Measurements from ENCODE around the gene PDC. TPM values are rescaled to one million over a fixed set of nuclear protein-coding genes. Genes with fewer than 3 reads are reported as not detected.
"Not testable (repeated sequence)": the region's sequence is repeated elsewhere in the genome, so short reads cannot be mapped to it uniquely, and the experiment has no call there.

Gene PDC
- total RNA-seq, 4 donors from 2014 or later, result not detected

- intact Hi-C loops (cut with DNase I), result loop anchor here (10.0 kb wide), 1 partner anchor 222 kb away; no protein-coding TSS in a partner anchor
- Histone ChIP-seq H3K4me1 (no peaks in the 10 kb centered on the region), H3K27ac (no peak overlapping the region), H3K9me3 (no peaks in the 10 kb centered on the region), H3K36me3 (no peaks in the 10 kb centered on the region), H3K27me3 (no peaks in the 10 kb centered on the region), H3K4me3 (no peak overlapping the region)
- WGBS, 2 donors, result 54 to 80% methylated on average over 4 of the region's 4 CpGs
- TF ChIP-seq, protein P1, sequence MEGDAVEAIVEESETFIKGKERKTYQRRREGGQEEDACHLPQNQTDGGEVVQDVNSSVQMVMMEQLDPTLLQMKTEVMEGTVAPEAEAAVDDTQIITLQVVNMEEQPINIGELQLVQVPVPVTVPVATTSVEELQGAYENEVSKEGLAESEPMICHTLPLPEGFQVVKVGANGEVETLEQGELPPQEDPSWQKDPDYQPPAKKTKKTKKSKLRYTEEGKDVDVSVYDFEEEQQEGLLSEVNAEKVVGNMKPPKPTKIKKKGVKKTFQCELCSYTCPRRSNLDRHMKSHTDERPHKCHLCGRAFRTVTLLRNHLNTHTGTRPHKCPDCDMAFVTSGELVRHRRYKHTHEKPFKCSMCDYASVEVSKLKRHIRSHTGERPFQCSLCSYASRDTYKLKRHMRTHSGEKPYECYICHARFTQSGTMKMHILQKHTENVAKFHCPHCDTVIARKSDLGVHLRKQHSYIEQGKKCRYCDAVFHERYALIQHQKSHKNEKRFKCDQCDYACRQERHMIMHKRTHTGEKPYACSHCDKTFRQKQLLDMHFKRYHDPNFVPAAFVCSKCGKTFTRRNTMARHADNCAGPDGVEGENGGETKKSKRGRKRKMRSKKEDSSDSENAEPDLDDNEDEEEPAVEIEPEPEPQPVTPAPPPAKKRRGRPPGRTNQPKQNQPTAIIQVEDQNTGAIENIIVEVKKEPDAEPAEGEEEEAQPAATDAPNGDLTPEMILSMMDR (IDR thresholded peaks at IDR 0.05), result no peak
- no peak for DNase-seq
These were observed 12.1 kb upstream of the PDC start for GRCh38 chr1:186473047-186473446.

- TF ChIP-seq, protein P1 (IDR thresholded peaks at IDR 0.05), result no peak
- TF ChIP-seq POLR2A (IDR thresholded peaks at IDR 0.05), result no peak
- intact Hi-C loops (cut with DNase I), result no loop called here
- no peak for DNase-seq
- no peaks in the 10 kb centered on the region for H3K36me3 ChIP-seq
- H3K27me3 ChIP-seq, result no peaks in the 10 kb centered on the region
- 55 to 78% methylated on average over 2 of the region's 2 CpGs for WGBS, 2 donors
- no peak overlapping the region for H3K27ac ChIP-seq
- H3K4me1 ChIP-seq, result no peaks in the 10 kb centered on the region
- no peaks in the 10 kb centered on the region for H3K9me3 ChIP-seq
- H3K4me3 ChIP-seq, result no peak overlapping the region
These were observed 5.0 kb upstream of the PDC start for GRCh38 chr1:186465946-186466345.

- H3K27me3 ChIP-seq, result not testable (repeated sequence)
These were observed 4.6 kb upstream of the PDC start for GRCh38 chr1:186465491-186465890.

DNA sequence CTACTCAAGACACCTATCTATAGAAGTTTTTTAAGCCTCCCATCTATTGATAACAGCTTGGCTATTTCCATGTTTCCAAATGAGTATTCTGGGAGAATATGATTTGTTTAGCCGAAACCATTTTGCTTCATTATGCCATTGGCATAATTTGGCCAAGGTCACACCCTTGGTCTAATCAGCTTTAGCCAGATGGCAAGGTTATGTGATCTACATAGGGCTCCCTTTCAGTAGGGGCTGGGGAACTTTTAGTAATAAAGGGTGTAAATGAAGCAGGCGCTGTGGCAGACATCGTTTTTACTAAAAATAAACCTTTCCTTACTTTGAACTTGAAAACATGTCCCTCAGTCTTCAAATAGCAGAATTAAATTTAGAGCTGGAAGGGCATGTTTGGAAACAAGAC, 3.0 kb upstream of the PDC start:
- 84 to 88% methylated on average over 3 of the region's 3 CpGs for WGBS, 2 donors
- Histone ChIP-seq H3K27ac (no peak overlapping the region), H3K4me1 (no peaks in the 10 kb centered on the region), H3K27me3 (no peaks in the 10 kb centered on the region), H3K36me3 (no peaks in the 10 kb centered on the region), H3K4me3 (no peak overlapping the region), H3K9me3 (no peaks in the 10 kb centered on the region)
- DNase-seq, result no peak
- TF ChIP-seq, protein P1 (IDR thresholded peaks at IDR 0.05), result no peak
- TF ChIP-seq POLR2A (IDR thresholded peaks at IDR 0.05), result no peak
- intact Hi-C loops (cut with DNase I), result no loop called here

More at GRCh38 chr1:186465491-186465890, 4.6 kb upstream of the PDC start:
- H3K4me3 ChIP-seq; DNase-seq; H3K27ac ChIP-seq; H3K9me3 ChIP-seq; H3K4me1 ChIP-seq; H3K36me3 ChIP-seq; intact Hi-C loops (cut with DNase I): not testable (repeated sequence)

- Histone ChIP-seq H3K27me3 (no peaks in the 10 kb centered on the region), H3K36me3 (no peaks in the 10 kb centered on the region), H3K4me1 (no peaks in the 10 kb centered on the region), H3K27ac (no peak overlapping the region), H3K4me3 (no peak overlapping the region), H3K9me3 (no peaks in the 10 kb centered on the region)
- intact Hi-C loops (cut with DNase I), result no loop called here
- DNase-seq, result no peak
- WGBS, 2 donors, result 84 to 89% methylated on average over 5 of the region's 5 CpGs
- TF ChIP-seq, protein P1 (IDR thresholded peaks at IDR 0.05), result no peak
- TF ChIP-seq POLR2A (IDR thresholded peaks at IDR 0.05), result no peak
These were observed 2.6 kb upstream of the PDC start for GRCh38 chr1:186463511-186463910.

DNA sequence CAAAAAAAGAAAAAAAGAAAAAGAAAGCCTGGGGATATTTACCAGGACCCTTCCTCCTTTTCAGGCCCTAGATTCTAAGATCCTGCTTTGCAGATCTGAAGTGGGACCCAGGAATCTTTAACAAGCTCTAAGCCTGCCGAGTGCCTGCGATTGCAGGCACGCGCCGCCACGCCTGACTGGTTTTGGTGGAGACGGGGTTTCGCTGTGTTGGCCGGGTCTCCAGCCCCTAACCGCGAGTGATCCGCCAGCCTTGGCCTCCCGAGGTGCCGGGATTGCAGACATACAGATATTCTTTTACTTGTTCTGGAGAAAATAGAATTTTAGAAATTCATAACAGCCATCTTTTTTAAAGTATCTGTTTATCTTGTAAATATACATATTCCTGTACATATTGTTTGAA, 1.8 kb downstream of the PDC start:
- H3K27me3 ChIP-seq; DNase-seq; H3K4me1 ChIP-seq; H3K4me3 ChIP-seq; H3K9me3 ChIP-seq; H3K36me3 ChIP-seq; intact Hi-C loops (cut with DNase I); H3K27ac ChIP-seq: not testable (repeated sequence)
- WGBS, 2 donors, result 94 to 95% methylated on average over 14 of the region's 14 CpGs
